Measurements from ENCODE around the gene THSD8. TPM values are rescaled to one million over a fixed set of nuclear protein-coding genes. Genes with fewer than 3 reads are reported as not detected.
"Not testable (repeated sequence)": the region's sequence is repeated elsewhere in the genome, so short reads cannot be mapped to it uniquely, and the experiment has no call there.

Gene THSD8
- total RNA-seq, 2 donors from 2014 or later = 3.2 to 4.4 TPM

- intact Hi-C loops (cut with DNase I, micrococcal nuclease) = no loop called here
- ATAC-seq = peak; percentile 67
- DNase-seq = peak in 1 of 2 donors; percentile 60
Observed at GRCh38 chr19:12838182-12838885, 36.5 kb downstream of the THSD8 start, which contains the start of gene MAST1. Gene MAST1, plus strand, starts transcription at chr19:12838515. Its CDS starts 58 bp downstream, at chr19:12838573.

- DNase-seq (no peak), ATAC-seq (no peak)
- intact Hi-C loops (cut with DNase I, micrococcal nuclease) = no loop called here
Observed at GRCh38 chr19:12838886-12839756, 37.3 kb downstream of the THSD8 start.

- intact Hi-C loops (cut with DNase I, micrococcal nuclease) = loop anchor here (10.0 kb wide), 1 partner anchor 76 kb away; no protein-coding TSS in a partner anchor
- peak; percentile 86 for ATAC-seq
Observed at GRCh38 chr19:12840091-12841079, 38.5 kb downstream of the THSD8 start.

GRCh38 chr19:12841094-12841493 lies 39.2 kb downstream of the THSD8 start:
- ATAC-seq = peak; percentile 14
- no peak for DNase-seq
- intact Hi-C loops (cut with DNase I, micrococcal nuclease) = loop anchor here (10.0 kb wide), 1 partner anchor 76 kb away; no protein-coding TSS in a partner anchor

More at GRCh38 chr19:12840091-12841079, 38.5 kb downstream of the THSD8 start:
- peak; percentile 83 to 86 for DNase-seq

DNA sequence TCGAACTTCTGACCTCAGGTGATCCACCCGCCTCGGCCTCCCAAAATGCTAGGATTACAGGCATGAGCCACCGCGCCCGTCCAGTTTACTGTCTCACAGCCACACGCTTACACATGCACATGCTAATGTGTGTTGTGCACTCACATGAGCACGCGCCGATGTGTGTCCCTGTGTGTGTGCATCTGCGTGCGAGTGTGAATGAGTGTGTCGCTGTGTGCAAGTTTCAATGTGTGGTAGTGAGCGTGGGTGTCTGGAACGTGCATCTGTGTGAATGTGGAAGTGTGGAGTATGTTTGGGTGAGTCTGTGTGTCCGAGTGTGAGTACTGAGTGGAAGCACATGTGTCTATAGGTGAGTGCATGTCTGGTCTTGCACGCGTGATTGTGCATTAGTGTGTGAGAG lies 40.6 kb downstream of the THSD8 start:
- intact Hi-C loops (cut with DNase I, micrococcal nuclease) = loop anchor here (10.0 kb wide), 1 partner anchor 78 kb away; no protein-coding TSS in a partner anchor
- DNase-seq (no peak), ATAC-seq (no peak)

- intact Hi-C loops (cut with DNase I, micrococcal nuclease) = loop anchor here (10.0 kb wide), 1 partner anchor 79 kb away; no protein-coding TSS in a partner anchor
- DNase-seq (no peak), ATAC-seq (no peak)
Observed at GRCh38 chr19:12843328-12843727, 41.5 kb downstream of the THSD8 start.

GRCh38 chr19:12843999-12844732 lies 42.3 kb downstream of the THSD8 start:
- intact Hi-C loops (cut with DNase I, micrococcal nuclease) = loop anchor here (10.0 kb wide), 1 partner anchor 79 kb away; no protein-coding TSS in a partner anchor
- DNase-seq = no peak

GRCh38 chr19:12846613-12847012 lies 44.7 kb downstream of the THSD8 start:
- not testable (repeated sequence) for ATAC-seq, DNase-seq
- intact Hi-C loops (cut with DNase I, micrococcal nuclease) = loop anchor here (10.0 kb wide), 1 partner anchor 82 kb away; no protein-coding TSS in a partner anchor

More at GRCh38 chr19:12843999-12844732, 42.3 kb downstream of the THSD8 start:
- ATAC-seq = no peak

DNA sequence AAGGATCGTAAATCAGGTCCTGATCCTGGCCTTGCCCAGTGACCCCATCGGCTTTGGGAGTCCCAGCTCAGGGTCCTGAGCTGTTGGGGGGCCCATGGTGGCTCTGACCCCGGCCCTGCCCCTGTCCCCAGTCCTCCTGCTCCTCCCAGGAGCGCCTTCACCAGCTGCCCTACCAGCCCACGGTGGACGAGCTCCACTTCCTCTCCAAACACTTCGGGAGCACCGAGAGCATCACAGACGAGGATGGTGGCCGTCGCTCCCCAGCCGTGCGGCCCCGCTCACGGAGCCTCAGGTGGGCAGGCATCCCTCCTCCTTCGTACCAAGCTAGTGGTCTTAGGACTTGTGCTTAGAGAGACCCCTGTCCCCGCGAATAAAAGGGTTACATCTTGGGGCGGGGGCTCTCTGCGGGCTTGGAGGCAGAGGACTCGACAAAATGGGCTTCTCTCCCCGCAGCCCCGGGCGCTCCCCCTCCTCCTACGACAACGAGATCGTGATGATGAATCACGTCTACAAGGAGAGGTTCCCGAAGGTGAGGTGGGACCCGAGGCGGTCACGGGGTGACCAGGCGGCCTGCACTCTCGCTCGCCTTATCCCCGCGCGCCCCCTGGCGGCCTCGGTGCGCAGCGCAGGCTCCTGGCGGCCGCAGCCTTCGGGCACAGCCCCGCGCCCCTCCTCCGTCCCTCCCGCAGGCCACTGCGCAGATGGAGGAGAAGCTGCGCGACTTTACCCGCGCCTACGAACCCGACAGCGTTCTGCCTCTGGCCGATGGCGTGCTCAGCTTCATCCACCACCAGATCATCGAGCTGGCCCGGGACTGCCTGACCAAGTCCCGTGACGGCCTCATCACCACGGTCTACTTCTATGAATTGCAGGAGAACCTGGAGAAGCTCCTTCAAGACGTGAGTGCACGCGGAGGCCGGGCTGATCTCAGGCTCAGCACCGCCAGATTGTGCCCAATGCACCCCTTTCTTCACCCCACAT lies 45.6 kb downstream of the THSD8 start:
- peak; percentile 99 for ATAC-seq
- intact Hi-C loops (cut with DNase I, micrococcal nuclease) = loop anchor here (10.0 kb wide), 1 partner anchor 83 kb away; no protein-coding TSS in a partner anchor
- DNase-seq = peak; percentile 72 to 86

Small RNAs within 50 kb of the gene (microRNA-seq; reads per million reads assigned to microRNA genes)
- gene MIR5684 (0 to 0.53 reads per million in 2 donors), gene MIR6794 (0 reads per million in 2 donors)

Other genes with a start within 250 kb of the THSD8 start
- gene ZNF490, start 191.3 kb upstream of the THSD8 start, total RNA-seq = 10 to 100 TPM in 1 of 2 donors, 1 to 10 TPM in 1; 7.6 to 10.1 TPM
- 10 to 100 TPM; 21.7 to 22.6 TPM for gene ZNF791, start 191.1 kb upstream of the THSD8 start, total RNA-seq
- gene MAN2B1, start 135.3 kb upstream of the THSD8 start, total RNA-seq = 100 to 1,000 TPM in 1 of 2 donors, 10 to 100 TPM in 1; 77.9 to 116 TPM
- 1 to 10 TPM; 6.6 to 8.3 TPM for gene WDR83, start 135.3 kb upstream of the THSD8 start, total RNA-seq
- gene DHPS, start 120.2 kb upstream of the THSD8 start, total RNA-seq = 10 to 100 TPM; 68.4 to 74.7 TPM
- gene GNG14, start 114.1 kb upstream of the THSD8 start, total RNA-seq = not detected
- 1 to 10 TPM; 6.2 to 7.0 TPM for gene FBXW9, start 105.4 kb upstream of the THSD8 start, total RNA-seq
- 10 to 100 TPM; 39.5 to 74.0 TPM for gene TNPO2, start 78.1 kb upstream of the THSD8 start, total RNA-seq
- gene TRIR, start 67.4 kb upstream of the THSD8 start, total RNA-seq = 100 to 1,000 TPM; 144 to 162 TPM
- gene GET3, start 64.6 kb upstream of the THSD8 start, total RNA-seq = 10 to 100 TPM; 50.1 to 56.5 TPM
- gene BEST2, start 50.3 kb upstream of the THSD8 start, total RNA-seq = 100 to 1,000 TPM; 139 to 207 TPM
- gene HOOK2, start 26.5 kb upstream of the THSD8 start, total RNA-seq = 10 to 100 TPM; 58.3 to 83.1 TPM
- gene JUNB, start 10.6 kb upstream of the THSD8 start, total RNA-seq = 100 to 1,000 TPM; 169 to 314 TPM
- 100 to 1,000 TPM; 249 to 298 TPM for gene PRDX2, start 269 bp upstream of the THSD8 start, total RNA-seq
- gene RNASEH2A, start 4.5 kb downstream of the THSD8 start, total RNA-seq = 10 to 100 TPM in 1 of 2 donors, 1 to 10 TPM in 1; 5.7 to 10.9 TPM
- under 1 TPM in 1 of 2 donors, not detected in 1; 0.49 TPM for gene RTBDN, start 32.5 kb downstream of the THSD8 start, total RNA-seq
- gene MAST1, start 36.4 kb downstream of the THSD8 start, total RNA-seq = 1 to 10 TPM in 1 of 2 donors, under 1 TPM in 1; 0.82 to 1.4 TPM
- gene DNASE2, start 79.4 kb downstream of the THSD8 start, total RNA-seq = 10 to 100 TPM; 27.7 to 39.4 TPM
- gene KLF1, start 85.1 kb downstream of the THSD8 start, total RNA-seq = not detected
- 10 to 100 TPM; 20.8 to 22.8 TPM for gene GCDH, start 89.1 kb downstream of the THSD8 start, total RNA-seq
- not detected for gene SYCE2, start 117.2 kb downstream of the THSD8 start, total RNA-seq
- 10 to 100 TPM; 42.4 to 61.2 TPM for gene FARSA, start 131.6 kb downstream of the THSD8 start, total RNA-seq
- 100 to 1,000 TPM; 550 to 739 TPM for gene CALR, start 136.5 kb downstream of the THSD8 start, total RNA-seq
- gene RAD23A, start 143.8 kb downstream of the THSD8 start, total RNA-seq = 10 to 100 TPM; 70.9 to 80.3 TPM
- 10 to 100 TPM; 13.1 to 17.5 TPM for gene GADD45GIP1, start 155.2 kb downstream of the THSD8 start, total RNA-seq
- gene DAND5, start 167.5 kb downstream of the THSD8 start, total RNA-seq = under 1 TPM; 0.18 to 0.50 TPM
- gene NFIX, start 193.4 kb downstream of the THSD8 start, total RNA-seq = 10 to 100 TPM; 49.8 to 61.7 TPM

Measured in left colon (tissue), 2 donors.